GM23248 (cell line): ENCODE measurements around the gene MAML3.

ENCODE experiments used
- EZH2 ChIP-seq: fragments of 200-600 bp; sonication (generic); IDR thresholded peaks from 2 replicates; pipeline ENCODE4 v1.6.1; 2018; ENCODE audit warnings: antibody characterized with exemption, mild to moderate bottlenecking; ENCODE audit not compliant: insufficient read depth, poor library complexity, severe bottlenecking
- EZH2phosphoT487 ChIP-seq: fragments of 200-600 bp; sonication (generic); IDR thresholded peaks from 2 replicates; pipeline ENCODE4 v1.6.1; 2018; ENCODE audit warnings: antibody characterized with exemption, moderate library complexity, mild to moderate bottlenecking, low read depth; ENCODE audit not compliant: insufficient read depth

GRCh38 chr4:139715746-139716391 lies 438.1 kb downstream of the MAML3 start:
- no peak for TF ChIP-seq EZH2
- no peak for TF ChIP-seq EZH2phosphoT487
